Endothelial cell (in vitro differentiated cells): ENCODE measurements around the gene PARD3. TPM values are rescaled to one million over a fixed set of nuclear protein-coding genes. Genes with fewer than 3 reads are reported as not detected.

Experiments
- DNase-seq: peaks from one replicate; pipeline ENCODE4 v3.0.0; 2021; ENCODE audit warnings: low spot score
- H3K27ac Mint-ChIP-seq: one replicate; pipeline ENCODE4 v1.8.0; 2021; ENCODE audit warnings: mixed read lengths, inconsistent platforms; ENCODE audit not compliant: unreplicated experiment
- H3K27me3 Mint-ChIP-seq: one replicate; pipeline ENCODE4 v1.8.0; 2021; ENCODE audit warnings: mild to moderate bottlenecking, moderate library complexity, mixed read lengths, inconsistent platforms; ENCODE audit not compliant: unreplicated experiment
- H3K36me3 Mint-ChIP-seq: one replicate; pipeline ENCODE4 v1.8.0; 2021; ENCODE audit warnings: mild to moderate bottlenecking, low read depth, mixed read lengths, inconsistent platforms; ENCODE audit not compliant: unreplicated experiment
- H3K4me1 Mint-ChIP-seq: one replicate; pipeline ENCODE4 v1.8.0; 2021; ENCODE audit warnings: mild to moderate bottlenecking, mixed read lengths, inconsistent platforms; ENCODE audit not compliant: unreplicated experiment
- H3K4me3 Mint-ChIP-seq: one replicate; pipeline ENCODE4 v1.8.0; 2021; ENCODE audit warnings: mild to moderate bottlenecking, mixed read lengths, inconsistent platforms; ENCODE audit not compliant: unreplicated experiment
- H3K9me3 Mint-ChIP-seq: one replicate; pipeline ENCODE4 v1.8.0; 2021; ENCODE audit warnings: mixed read lengths, inconsistent platforms; ENCODE audit not compliant: unreplicated experiment
- total RNA-seq: library from RNA; stranded (reverse); fragmentation: NEBNext Ultra II Directional; extraction: Animal tissue kit (Norgen Biotek cat#: 25700); gene quantifications from one replicate; pipeline ENCODE4 v1.2.1, GENCODE V29; 2021; ENCODE audit not compliant: unreplicated experiment
- TF ChIP-seq, protein P1 (sequence below): fragments of 200-600 bp; sonication (generic); IDR thresholded peaks from one replicate; pipeline ENCODE4 v1.5.0; 2021; ENCODE audit warnings: antibody characterized with exemption; ENCODE audit not compliant: unreplicated experiment

The PARD3 gene
- total RNA-seq, 1 donor from 2014 or later, result 35.2 TPM

DNA sequence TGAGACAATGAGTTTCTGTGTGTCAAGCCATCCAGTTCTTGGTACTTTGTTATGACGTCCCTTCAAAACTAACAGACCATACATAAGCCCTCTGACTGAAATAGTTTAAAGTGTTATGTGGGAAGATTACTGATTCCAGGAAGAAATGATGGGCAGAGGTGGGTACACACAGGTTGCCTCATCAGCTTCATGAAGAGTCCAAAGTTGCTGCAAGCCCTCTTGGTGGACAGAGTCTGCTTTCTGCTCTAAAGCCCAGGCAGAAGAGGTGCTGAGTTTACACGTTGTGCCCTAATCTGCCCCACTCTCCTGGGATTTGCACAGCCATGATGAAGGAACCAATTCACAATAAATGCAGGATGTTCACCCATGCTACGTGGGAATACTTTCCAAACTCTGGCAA, 187.4 kb downstream of the PARD3 start:
- no peak overlapping the region for H3K4me3 Mint-ChIP-seq
- no peak overlapping the region for H3K27ac Mint-ChIP-seq
- peaks cover 11% of the 10 kb centered on the region for H3K4me1 Mint-ChIP-seq
- no peak for DNase-seq
- peaks cover 3% of the 10 kb centered on the region for H3K27me3 Mint-ChIP-seq
- TF ChIP-seq, protein P1, sequence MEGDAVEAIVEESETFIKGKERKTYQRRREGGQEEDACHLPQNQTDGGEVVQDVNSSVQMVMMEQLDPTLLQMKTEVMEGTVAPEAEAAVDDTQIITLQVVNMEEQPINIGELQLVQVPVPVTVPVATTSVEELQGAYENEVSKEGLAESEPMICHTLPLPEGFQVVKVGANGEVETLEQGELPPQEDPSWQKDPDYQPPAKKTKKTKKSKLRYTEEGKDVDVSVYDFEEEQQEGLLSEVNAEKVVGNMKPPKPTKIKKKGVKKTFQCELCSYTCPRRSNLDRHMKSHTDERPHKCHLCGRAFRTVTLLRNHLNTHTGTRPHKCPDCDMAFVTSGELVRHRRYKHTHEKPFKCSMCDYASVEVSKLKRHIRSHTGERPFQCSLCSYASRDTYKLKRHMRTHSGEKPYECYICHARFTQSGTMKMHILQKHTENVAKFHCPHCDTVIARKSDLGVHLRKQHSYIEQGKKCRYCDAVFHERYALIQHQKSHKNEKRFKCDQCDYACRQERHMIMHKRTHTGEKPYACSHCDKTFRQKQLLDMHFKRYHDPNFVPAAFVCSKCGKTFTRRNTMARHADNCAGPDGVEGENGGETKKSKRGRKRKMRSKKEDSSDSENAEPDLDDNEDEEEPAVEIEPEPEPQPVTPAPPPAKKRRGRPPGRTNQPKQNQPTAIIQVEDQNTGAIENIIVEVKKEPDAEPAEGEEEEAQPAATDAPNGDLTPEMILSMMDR, result no peak
- H3K9me3 Mint-ChIP-seq, result no peaks in the 10 kb centered on the region
- no peaks in the 10 kb centered on the region for H3K36me3 Mint-ChIP-seq

DNA sequence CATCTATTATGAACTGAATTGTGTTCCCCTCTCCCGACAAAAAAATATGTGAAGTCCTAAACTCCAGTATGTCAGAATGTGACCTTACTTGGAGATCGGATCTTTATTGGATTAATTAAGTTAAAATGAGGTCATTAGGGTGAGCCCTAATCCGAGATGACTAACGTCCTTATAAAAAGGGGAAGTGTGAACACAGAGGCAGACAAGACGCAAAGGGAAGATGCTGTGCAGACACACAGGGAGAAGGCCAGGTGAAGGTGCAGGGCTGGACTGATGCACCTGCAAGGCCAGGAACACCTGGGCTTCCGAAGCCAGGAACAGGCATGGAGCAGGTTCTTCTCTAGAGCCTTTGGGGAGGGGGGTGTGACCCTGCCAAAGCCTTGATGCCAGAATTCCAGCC, 187.8 kb downstream of the PARD3 start:
- Mint-ChIP-seq H3K4me1 (peaks cover 11% of the 10 kb centered on the region), H3K4me3 (no peak overlapping the region)
- TF ChIP-seq, protein P1, result no peak

DNA sequence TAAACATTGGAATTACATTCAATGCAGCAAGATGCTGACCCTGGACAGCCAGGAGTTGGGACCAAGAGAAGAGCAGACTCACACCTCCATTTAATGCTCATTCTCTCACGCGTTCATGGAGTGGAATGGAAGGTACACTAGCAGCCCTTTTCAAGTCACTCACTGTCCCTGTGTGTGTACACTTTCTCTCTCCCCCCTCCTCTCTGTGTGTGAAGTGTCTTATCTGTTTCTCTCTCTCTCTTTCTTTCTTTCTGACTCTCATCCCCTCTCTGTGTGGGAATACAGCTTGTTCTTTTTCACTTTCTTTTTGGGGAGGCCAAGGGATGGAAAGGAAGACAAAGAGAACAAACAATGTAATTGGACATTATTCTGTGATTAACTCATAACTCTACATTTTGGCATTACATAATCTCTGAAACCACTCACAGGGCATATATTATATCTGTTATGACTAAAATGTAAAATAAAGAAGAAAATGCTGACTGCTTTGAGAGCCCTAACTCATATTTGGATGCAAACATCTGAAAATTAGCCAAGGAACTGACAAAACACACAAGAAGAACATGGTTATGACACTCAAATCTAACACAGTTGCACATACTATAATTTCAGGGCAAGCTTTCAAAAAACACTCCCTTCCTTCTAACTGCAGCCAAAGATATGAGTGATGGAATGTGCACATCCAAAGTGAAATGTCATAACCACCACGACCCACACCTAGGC, 188.8 kb downstream of the PARD3 start:
- H3K36me3 Mint-ChIP-seq, result no peaks in the 10 kb centered on the region

More for the DNA sequence above, 187.8 kb downstream of the PARD3 start:
- Mint-ChIP-seq H3K9me3 (no peaks in the 10 kb centered on the region), H3K27me3 (peaks cover 3% of the 10 kb centered on the region), H3K27ac (no peak overlapping the region), H3K36me3 (no peaks in the 10 kb centered on the region)
- no peak for DNase-seq

DNA sequence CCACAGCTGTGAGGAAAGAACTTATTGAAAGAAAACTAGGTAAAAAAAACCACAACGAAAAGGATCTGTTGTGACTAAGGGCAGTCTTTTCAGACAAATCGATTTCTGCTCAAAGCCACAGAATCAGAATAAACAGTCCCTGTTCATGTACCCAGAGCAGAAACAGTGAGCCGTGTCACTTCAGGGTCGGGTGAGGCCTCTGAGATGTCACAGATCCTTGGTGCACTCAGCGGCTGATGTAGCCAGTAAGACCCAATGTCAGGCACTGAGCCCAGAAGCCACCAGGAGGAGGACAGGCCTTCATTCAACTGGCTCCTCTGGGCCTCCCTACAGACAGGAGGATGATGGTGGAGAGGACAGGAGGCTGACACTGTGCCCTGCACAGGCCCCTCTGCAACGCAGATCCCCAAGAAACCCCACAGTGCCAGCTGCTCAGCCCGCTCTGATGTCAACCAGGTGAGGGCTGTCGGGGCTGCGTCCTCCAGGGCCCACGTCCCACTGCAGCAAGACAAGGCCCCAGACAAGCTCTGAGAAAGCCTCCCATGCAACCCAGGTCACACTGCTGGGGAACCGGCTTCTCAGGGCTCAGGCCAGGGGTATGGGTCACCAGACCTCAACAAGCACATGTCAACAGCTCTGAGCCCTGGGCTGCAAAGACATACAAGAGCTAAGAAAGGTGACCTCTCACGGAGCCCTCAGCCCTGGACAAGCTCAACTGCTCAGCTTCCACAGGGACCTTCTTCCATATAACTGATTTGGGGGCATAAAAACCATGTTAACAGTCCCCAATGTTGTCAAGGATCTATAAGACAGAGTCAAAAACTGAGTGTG, 190.6 kb downstream of the PARD3 start:
- H3K27me3 Mint-ChIP-seq, result peaks cover 1% of the 10 kb centered on the region
- H3K4me1 Mint-ChIP-seq, result peaks cover 17% of the 10 kb centered on the region
- H3K9me3 Mint-ChIP-seq, result no peaks in the 10 kb centered on the region
- TF ChIP-seq, protein P1, result no peak
- no peak overlapping the region for H3K4me3 Mint-ChIP-seq
- no peak overlapping the region for H3K27ac Mint-ChIP-seq
- H3K36me3 Mint-ChIP-seq, result no peaks in the 10 kb centered on the region
- DNase-seq, result no peak

More for the DNA sequence above, 188.8 kb downstream of the PARD3 start:
- Mint-ChIP-seq H3K4me3 (no peak overlapping the region), H3K4me1 (peaks cover 11% of the 10 kb centered on the region), H3K27ac (no peak overlapping the region), H3K9me3 (no peaks in the 10 kb centered on the region), H3K27me3 (peaks cover 4% of the 10 kb centered on the region)
- no peak for DNase-seq
- TF ChIP-seq, protein P1, result no peak

DNA sequence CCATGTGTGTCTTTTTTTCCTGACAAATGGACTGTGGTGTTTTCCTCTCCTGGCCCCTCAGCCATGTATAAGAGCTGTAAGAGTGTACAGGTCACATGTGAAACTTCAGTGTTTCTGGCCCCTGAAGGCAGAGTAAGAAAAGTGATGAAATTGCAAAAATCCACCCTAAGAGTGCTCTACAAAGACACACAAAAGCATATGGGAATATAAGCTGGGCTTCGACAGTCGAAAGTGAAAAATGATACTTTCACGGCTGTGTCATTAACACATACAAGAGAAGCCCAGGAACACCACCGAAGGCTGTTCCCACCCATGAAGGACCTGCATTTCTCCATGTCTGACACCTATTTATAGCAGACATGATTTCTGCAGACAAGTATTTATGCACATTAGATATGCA, 192.2 kb downstream of the PARD3 start:
- H3K27me3 Mint-ChIP-seq, result peaks cover 1% of the 10 kb centered on the region
- no peak overlapping the region for H3K27ac Mint-ChIP-seq
- DNase-seq, result no peak
- H3K9me3 Mint-ChIP-seq, result no peaks in the 10 kb centered on the region
- H3K4me1 Mint-ChIP-seq, result peaks cover 19% of the 10 kb centered on the region
- TF ChIP-seq, protein P1, result no peak
- no peak overlapping the region for H3K4me3 Mint-ChIP-seq
- no peaks in the 10 kb centered on the region for H3K36me3 Mint-ChIP-seq
